Endometrial microvascular endothelial cells (primary cell): Measurements from ENCODE around the gene CPE. TPM values are rescaled to one million over a fixed set of nuclear protein-coding genes. Genes with fewer than 3 reads are reported as not detected.
"Not testable (repeated sequence)": the region's sequence is repeated elsewhere in the genome, so short reads cannot be mapped to it uniquely, and the experiment has no call there.

ENCODE experiments used
- in situ Hi-C: cut with HindIII; loops from 2 replicates; pipeline ENCODE4 v1.10.0; 2017; ENCODE audit warnings: low sequenced_read_pairs, low pct_unique_long_range_greater_than_20kb; ENCODE audit errors: inconsistent ontology term
- total RNA-seq: library from RNA; depleted of rRNA; stranded (reverse); fragments of >200 nt; gene quantifications from one replicate; pipeline ENCODE4 v1.2.3, GENCODE V29; 2015; ENCODE audit errors: inconsistent ontology term

The CPE gene
- total RNA-seq, 1 donor from 2014 or later: 0.09 TPM

DNA sequence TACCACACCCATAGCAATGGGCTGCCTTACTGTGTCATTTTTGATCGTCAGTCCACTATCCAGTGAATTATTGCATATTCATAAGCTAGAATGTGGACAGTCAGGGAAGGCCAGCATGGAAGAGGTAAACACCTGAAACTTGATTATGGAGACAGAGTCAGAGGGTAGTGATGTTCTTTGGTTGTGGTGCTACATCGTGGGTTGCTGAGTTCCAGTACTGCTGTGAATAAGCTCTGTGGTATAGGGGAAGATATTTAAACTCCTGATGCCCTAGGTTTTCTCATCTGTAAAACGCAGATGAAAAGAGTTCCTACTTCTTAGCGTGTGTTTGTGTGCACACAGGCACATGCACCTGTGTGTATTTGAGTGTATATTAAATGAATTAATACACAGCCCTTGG lies 69.9 kb downstream of the CPE start:
- in situ Hi-C loops: no loop called here

DNA sequence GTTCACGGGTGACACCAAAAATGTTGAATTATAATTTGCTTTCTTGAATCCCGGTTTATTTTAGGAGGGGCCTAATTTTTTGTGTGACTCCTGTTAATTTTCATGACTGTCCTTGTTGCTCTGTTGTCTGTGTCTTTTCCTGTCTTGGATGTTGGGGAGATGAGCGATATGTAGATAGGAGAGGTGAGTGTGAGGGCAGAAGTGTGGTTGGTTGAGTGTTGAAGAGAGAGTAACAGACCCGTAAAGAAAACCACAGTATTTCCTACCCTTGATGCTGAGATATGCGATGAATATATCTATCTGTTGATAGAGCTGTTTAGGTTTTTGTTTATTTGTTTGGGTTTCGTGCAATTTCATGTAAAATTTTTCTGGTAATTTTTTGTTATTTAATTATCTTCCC lies 70.5 kb downstream of the CPE start:
- in situ Hi-C loops: no loop called here

DNA sequence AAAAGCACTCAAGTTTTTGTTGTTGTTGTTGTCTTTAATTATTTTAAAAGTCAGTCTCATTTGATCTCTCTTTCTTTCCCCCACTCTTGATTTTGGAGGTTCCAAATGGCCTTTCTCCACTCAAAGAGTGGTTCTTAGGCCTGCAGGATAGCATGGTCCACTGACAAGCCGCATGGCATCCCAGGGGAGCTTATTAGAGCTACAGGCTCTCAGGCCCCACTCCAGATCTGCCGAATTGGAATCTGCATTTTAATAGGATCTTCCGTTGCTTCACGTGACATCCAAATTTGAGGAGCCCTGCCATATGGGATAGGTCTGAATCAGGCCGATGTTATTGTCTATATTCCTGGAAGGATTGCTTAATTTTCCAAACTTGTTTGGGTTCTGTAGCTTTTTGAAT lies 72.1 kb downstream of the CPE start:
- in situ Hi-C loops: no loop called here

DNA sequence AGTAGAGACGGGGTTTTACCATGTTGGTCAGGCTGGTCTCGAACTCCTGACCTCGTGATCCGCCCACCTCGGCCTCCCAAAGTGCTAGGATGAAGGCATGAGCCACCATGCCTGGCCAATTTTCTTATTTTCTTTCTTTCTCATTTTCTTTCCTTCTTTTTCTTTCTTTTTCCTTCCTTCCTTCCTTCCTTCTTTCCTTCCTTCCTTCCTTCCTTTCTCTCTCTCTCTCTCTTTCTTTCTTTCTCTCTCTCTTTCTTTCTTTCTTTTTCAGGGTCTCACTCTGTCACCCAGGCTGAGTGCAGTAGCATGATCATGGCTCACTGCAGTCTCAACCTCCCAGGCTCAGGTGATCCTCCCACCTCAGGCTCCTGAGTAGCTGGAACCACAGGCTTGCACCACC lies 74.3 kb downstream of the CPE start:
- in situ Hi-C loops: not testable (repeated sequence)

DNA sequence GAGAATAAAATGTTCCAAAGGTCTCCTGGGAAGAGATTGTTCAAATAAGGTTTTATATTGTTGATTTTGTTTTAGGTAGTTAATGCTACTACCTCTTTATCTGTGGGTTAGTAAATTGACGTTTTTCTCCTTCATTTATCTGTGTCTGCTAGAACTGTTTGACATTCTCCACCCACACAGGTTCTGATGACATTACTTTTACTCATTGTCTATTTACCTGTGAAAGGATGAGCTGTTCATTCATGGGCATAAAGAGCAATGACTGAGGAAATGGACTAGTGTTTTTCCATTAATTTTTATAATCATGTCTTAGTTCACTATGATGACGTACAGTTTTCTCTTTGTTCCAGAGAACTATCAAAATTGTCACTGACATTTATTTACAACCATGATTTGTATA lies 75.6 kb downstream of the CPE start:
- in situ Hi-C loops: no loop called here

DNA sequence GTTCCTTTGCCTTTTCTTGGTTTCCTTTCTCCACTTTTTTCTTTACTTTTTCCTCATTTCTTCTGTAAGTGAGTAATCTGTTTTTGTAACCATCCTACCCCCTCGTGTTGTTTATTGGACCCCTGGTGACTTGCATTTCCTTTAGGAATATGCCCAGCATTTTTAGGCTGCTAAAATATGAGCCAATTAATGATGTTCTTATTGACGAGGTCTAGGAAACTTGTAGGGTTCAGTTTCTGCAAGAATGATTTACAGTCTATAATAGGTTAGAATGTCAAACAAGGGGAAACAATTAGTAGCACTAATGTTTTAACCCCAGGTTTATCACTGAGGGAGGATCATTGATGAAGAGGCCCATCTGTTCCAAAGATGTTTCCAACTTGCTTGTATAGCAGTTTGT lies 79.0 kb downstream of the CPE start:
- in situ Hi-C loops: no loop called here

DNA sequence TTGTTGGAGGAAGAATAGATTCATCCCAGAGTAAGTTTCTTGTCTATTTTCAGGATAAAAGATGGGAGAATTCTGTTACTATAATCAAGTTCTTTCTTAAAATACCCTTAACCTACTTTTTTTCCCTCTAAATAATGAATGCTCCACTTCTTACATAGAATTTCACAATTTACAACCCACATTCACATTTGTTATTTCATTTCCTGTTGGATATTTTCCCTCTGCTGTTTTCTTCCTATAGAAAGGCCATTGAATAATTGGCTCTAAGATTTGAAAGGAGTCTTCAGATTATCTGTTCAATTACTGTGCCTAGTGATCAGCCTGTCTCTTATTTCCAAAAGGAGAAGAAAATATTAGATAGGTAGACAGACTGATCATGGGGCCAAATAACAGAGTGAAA lies 79.7 kb downstream of the CPE start:
- in situ Hi-C loops: no loop called here

DNA sequence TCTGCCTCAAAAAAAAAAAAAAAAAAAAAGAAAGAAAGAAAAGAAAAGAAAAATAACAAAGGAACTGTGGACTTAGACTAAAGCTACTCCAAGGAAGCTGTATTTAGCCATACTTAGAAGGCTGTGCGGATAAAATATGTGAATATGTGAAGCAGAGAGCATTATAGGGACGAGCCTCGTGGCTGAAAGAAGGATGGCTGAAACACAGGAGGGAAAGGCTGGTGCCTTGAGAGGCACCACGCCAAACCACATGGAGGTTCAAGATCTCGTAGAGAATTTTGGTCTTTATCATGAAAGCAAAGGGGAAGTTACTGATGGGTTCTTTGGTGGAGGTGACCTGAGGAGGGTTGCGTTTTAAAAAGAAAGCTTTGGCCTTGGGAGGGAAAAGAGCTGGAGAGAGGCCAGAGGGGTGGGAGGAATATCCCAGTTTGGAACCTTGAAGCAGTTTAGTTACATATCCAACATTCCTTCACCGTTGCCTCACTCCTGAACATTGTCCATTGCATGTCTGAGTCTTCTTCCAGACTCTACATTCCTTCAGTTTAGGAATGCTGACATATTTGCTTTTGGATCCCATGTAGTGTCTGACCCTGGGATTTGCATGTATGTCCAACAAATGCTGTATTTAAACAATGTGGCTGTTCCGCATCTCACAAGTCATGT lies 82.5 kb downstream of the CPE start:
- in situ Hi-C loops: loop anchor here (10.0 kb wide), 1 partner anchor 326 kb away; no protein-coding TSS in a partner anchor

DNA sequence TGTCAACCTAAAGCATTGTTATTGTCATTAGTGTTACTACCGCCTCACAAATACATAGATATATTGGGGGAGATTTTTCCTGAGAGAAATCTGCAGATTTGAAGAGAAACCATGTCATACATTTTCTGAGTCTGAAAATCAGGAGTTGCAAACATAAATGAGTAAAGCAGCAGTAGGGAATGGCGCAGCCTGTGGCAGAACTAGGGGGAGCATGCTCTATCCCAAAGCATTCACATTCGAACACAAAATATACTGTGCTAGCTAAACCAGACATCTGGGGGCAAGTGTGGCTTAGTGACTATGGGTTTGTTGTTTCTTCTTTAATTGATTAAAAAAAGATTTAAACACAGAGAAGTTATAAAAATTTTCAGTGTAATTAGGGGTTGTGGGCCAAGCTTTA lies 83.2 kb downstream of the CPE start:
- in situ Hi-C loops: loop anchor here (10.0 kb wide), 1 partner anchor 327 kb away; no protein-coding TSS in a partner anchor

DNA sequence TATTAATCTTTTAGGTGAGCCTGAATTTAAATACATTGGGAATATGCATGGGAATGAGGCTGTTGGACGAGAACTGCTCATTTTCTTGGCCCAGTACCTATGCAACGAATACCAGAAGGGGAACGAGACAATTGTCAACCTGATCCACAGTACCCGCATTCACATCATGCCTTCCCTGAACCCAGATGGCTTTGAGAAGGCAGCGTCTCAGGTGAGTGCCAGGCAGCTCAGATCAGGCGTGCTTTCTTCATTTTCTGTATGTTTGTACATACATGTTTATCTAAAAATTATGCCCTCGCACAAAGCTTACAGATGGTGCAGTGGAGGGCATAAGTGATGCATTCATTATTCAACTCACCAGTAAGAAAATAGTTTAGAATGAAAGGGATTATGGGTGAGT lies 85.6 kb downstream of the CPE start:
- in situ Hi-C loops: loop anchor here (10.0 kb wide), 1 partner anchor 330 kb away; no protein-coding TSS in a partner anchor

DNA sequence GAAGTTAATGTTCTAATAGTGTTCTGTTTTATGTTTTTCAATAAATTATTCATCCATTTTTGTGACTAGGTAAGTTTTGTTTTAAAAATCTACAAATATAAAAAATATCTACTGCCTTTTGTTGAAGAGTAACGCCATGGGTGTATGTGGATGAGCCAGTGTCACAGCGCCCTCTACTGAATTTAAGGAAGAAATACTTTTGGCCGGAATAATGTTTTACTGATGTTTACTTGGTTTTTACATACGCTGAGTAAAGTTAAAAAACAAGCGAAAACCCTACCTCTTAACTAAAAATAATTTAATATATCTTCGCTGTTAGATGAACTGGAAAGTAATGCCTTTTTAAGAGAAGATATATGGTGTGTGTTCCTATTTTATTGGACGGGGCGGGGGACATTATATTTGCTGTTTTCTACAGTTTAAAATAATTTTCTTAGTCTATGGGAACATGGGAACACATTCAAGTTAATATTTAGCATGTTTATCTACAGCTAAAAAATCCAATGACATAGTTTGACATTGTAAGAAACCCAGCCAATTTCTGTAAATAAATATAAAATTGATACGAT lies 86.1 kb downstream of the CPE start:
- in situ Hi-C loops: loop anchor here (10.0 kb wide), 1 partner anchor 330 kb away; no protein-coding TSS in a partner anchor

DNA sequence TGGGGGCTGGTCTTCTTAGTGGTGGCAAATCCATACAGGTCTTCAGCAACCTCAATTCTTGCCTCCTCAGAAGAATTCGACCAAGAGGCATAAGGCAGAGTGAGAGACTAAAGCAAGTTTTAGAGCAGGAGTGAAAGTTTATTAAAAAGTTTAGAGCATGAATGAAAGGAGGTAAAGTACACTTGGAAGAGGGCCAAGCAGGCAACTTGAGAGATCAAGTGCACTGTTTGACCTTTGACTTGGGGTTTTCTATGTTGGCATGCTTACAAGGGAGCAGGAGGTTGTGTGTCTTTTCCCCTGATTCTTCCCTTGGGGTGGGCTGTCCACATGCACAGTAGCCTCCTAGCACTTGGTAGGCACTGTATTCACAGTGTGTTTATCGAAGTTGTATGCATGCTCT lies 91.2 kb downstream of the CPE start:
- in situ Hi-C loops: no loop called here

DNA sequence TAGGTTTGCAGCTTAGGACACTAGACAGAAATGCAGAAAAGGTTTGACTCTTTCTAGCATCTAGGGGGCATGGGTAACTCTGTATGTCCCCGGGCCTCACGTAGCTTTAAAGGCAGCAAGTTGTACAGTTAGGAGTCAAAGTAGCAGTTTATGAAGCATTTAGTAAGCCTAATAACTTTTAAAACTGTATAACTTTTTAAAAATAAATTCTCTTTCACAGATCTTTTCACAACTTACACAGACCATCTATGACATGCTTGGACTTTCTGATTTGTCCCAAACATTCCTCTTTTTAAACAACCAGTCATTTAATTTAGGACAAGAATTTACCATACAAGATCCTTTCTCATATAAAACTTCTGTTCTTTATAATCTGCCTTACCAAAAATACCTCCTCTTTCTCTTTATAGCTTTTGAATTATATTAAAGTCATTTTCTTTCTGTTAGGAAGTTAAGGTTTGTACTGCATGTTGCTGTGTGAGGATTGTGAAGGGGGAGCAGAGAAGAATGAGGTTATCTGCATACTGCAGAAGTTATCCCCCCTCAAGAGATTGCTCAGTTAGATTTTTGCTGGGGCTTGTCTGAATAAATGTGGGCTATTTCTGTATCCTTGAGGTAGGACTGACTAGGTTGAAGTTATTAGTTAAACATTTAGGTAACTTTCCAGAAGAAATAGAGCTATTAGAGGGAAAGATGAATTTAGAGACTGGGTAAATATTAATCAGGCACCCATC lies 94.3 kb downstream of the CPE start:
- in situ Hi-C loops: no loop called here

DNA sequence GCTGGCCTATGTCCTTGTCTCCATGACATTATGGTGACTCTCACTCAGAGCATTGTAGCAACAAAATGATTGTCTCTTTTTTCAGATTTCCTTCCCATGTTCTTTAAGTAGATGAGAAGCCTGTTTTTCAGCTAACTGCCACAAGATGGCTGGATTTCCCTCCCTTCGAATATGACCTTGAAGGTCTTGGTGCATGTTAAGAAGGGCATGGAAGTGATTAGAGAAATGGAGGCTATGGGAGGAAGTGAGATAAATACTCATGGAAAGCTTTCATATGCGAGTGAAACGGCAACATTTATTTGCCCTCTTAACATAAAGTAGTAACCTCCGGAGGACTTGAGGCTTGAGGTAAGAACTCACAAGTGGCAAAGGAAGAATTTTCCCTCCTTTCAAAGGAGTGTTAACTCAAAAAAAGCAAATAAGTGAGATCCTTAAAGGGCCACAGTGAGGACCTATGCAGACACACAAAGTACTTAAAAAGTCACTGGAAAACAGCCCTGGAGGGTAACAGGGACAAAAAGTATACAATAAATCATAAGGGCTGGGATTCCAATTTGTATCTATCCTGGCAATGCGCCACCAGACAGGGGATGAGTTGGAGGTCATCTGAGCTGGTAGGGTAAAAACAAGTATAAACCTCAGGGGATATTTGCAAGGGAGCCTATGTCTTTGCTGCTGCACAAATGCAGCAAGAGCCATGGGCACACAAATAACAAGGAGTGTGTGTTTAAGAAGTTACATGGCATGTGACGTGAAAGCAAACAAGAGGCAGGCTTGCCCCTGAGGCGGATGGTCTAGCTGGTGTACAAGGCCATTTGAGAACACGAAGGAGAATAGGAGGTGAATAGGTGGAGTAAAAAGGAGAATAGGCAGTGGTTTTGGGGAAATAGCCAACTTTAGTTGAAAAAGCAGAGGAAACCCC lies 96.2 kb downstream of the CPE start:
- in situ Hi-C loops: no loop called here

DNA sequence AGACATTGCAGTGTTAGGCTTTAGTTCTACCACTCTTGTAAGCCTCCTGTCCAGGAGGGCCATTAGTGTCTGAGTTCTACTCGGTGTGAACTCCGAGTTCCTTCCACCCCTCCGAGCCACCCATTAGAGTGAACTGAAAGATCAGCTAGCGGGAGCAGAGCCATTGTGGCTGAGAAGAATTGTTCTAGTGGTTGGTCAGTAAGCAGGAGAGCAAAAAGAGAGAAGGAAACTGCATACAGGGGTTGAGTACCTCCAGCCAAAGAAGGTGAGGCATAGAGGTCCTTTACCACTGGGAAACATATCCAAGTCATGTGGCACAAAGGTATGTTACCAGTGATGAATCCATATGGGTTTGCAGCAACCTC lies 96.9 kb downstream of the CPE start:
- in situ Hi-C loops: no loop called here

DNA sequence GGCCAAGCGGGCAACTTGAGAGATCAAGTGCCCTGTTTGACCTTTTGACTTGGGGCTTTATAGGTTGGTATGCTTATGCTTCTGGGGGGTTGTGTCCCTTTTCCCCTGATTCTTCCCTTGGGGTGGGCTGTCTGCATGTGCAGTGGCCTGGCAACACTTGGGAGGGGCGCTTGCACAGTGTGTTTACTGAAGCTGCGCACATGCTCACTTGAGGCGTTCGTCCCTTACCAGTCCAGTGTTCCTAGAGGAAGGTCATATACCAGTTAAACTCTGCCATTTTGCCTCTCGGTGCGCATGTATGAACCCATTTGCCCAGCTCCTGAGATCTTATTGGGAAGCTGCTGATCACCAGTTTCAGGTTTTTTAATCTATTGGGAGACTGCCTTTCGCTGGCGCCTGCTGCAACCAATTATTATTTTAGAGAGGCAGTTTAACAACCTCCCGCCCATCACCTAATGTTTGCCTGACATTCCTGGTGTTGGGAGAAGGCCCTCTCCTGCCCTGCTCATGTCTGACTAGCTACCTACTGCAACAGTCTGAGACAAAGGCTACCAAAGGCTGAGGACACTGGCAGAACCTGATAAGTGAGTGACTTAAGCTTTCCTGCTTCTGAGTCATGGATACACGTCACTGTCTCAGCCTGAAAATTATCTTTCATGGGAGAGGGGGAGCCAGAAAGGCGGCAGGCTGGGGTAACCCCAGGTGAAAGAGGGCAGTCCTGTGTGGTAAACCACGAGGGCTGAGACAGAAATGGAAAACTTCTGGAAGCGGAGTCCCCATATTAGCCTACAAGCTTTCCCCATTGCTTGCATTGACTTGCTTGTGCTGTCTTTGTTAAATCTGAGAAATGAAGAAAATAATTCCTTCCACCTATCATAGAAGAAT lies 97.6 kb downstream of the CPE start:
- in situ Hi-C loops: no loop called here

DNA sequence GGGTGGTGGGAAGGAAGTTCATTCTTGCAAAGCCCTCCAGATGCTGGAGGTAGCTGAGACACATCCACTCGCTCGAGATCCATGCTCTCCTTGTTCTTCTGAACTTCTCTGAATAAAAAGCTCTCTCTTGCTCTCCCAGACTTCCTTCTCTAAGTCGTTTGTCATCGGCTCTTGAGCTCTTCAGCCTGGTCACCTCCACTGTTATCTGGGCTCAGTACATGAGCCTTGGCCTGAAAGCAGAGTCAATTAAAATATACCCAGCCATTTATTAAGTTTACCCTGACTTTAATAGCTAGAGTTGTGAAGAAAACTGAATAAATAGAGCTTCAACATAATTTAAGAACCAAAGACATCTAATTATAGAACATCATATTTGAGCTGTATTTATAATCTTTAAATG lies 99.0 kb downstream of the CPE start:
- in situ Hi-C loops: no loop called here

DNA sequence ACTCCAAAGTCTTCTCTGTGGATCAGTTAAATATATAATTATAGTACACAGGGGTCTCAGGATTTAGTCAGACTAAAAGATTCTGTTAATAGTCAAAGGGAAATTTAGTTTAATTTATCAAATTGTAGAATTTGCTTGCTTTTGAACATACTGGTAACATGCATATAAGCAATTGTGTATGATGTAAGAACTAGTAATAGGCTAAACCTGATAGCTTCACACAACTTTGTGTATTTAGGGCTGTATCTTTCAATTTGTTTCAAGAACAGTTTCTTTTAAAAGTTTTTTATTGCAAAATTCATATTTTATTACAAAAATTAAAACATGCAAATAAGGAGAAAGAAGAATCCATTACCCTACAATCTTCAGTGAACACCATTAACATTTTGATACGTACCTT lies 99.5 kb downstream of the CPE start:
- in situ Hi-C loops: no loop called here
